H9 (cell line): ENCODE results near the gene LMF2. TPM values are rescaled to one million over a fixed set of nuclear protein-coding genes. Genes with fewer than 3 reads are reported as not detected.

Experiments
- DNase-seq: peaks from one replicate; pipeline ENCODE4 v3.0.0-alpha.2; 2017
- H2AFZ ChIP-seq: one replicate; pipeline ENCODE4 v1.6.1; 2013; ENCODE audit warnings: mild to moderate bottlenecking, low read length, control low read depth, moderate library complexity
- H2AK5ac ChIP-seq: 2 replicates; pipeline ENCODE4 v1.6.1; 2013; ENCODE audit warnings: low read length, control low read depth, mixed read lengths; ENCODE audit not compliant: insufficient read length
- H2BK120ac ChIP-seq: one replicate; pipeline ENCODE4 v1.6.1; 2013; ENCODE audit warnings: low read depth, mild to moderate bottlenecking, low read length, control low read depth, inconsistent platforms; ENCODE audit not compliant: poor library complexity, severe bottlenecking
- H2BK12ac ChIP-seq: 2 replicates; pipeline ENCODE4 v1.6.1; 2013; ENCODE audit warnings: low read length, control low read depth, mixed read lengths, low read depth; ENCODE audit not compliant: insufficient read length
- H2BK15ac ChIP-seq: 2 replicates; pipeline ENCODE4 v1.6.1; 2013; ENCODE audit warnings: low read depth, low read length, control low read depth
- H2BK20ac ChIP-seq: one replicate; pipeline ENCODE4 v1.6.1; 2013; ENCODE audit warnings: low read depth, mild to moderate bottlenecking, low read length, control low read depth, inconsistent platforms; ENCODE audit not compliant: poor library complexity, severe bottlenecking
- H2BK5ac ChIP-seq: 2 replicates; pipeline ENCODE4 v1.6.1; 2013; ENCODE audit warnings: low read length, control low read depth, mixed read lengths; ENCODE audit not compliant: insufficient read length
- H3K14ac ChIP-seq: 2 replicates; pipeline ENCODE4 v1.6.1; 2013; ENCODE audit warnings: low read length, control low read depth; ENCODE audit not compliant: insufficient read depth
- H3K18ac ChIP-seq: 2 replicates; pipeline ENCODE4 v1.6.1; 2013; ENCODE audit warnings: low read depth, mild to moderate bottlenecking, mixed read lengths, low read length, control low read depth; ENCODE audit not compliant: insufficient read length
- H3K23ac ChIP-seq: 2 replicates; pipeline ENCODE4 v1.6.1; 2013; ENCODE audit warnings: low read length, control low read depth, mixed read lengths, low read depth; ENCODE audit not compliant: insufficient read length
- H3K23me2 ChIP-seq: 2 replicates; pipeline ENCODE4 v1.6.1; 2013; ENCODE audit warnings: low read depth, mild to moderate bottlenecking, mixed read lengths, low read length, control low read depth; ENCODE audit not compliant: insufficient read length, poor library complexity, severe bottlenecking
- H3K27ac ChIP-seq: 2 replicates; pipeline ENCODE4 v1.5.1; 2013; ENCODE audit warnings: low read length, control low read depth, mixed read lengths, low read depth; ENCODE audit not compliant: insufficient read length
- H3K27me3 ChIP-seq: 2 replicates; pipeline ENCODE4 v1.6.1; 2013; ENCODE audit warnings: low read length, control low read depth, inconsistent platforms; ENCODE audit not compliant: insufficient read depth
- H3K4ac ChIP-seq: 2 replicates; pipeline ENCODE4 v1.6.1; 2013; ENCODE audit warnings: low read depth, mild to moderate bottlenecking, control low read depth, inconsistent platforms, low read length, moderate library complexity
- H3K4me1 ChIP-seq: 2 replicates; pipeline ENCODE4 v1.6.1; 2013; ENCODE audit warnings: low read length, control low read depth, inconsistent platforms; ENCODE audit not compliant: insufficient read depth
- H3K4me2 ChIP-seq: 2 replicates; pipeline ENCODE4 v1.6.1; 2013; ENCODE audit warnings: low read length, control low read depth, mixed read lengths; ENCODE audit not compliant: insufficient read length, insufficient read depth
- H3K56ac ChIP-seq: 2 replicates; pipeline ENCODE4 v1.6.1; 2013; ENCODE audit warnings: low read depth, mild to moderate bottlenecking, mixed read lengths, low read length, control low read depth; ENCODE audit not compliant: insufficient read length
- H3K79me1 ChIP-seq: 2 replicates; pipeline ENCODE4 v1.6.1; 2013; ENCODE audit warnings: low read depth, mild to moderate bottlenecking, moderate library complexity, low read length, control low read depth, inconsistent platforms; ENCODE audit not compliant: insufficient read depth, poor library complexity, severe bottlenecking
- H3K79me2 ChIP-seq: 2 replicates; pipeline ENCODE4 v1.6.1; 2013; ENCODE audit warnings: low read length, control low read depth, inconsistent platforms; ENCODE audit not compliant: insufficient read depth
- H3K9ac ChIP-seq: 2 replicates; pipeline ENCODE4 v1.6.1; 2013; ENCODE audit warnings: low read length, control low read depth, mixed read lengths; ENCODE audit not compliant: insufficient read length; ENCODE audit errors: extremely low read depth
- H3K9me3 ChIP-seq: one replicate; pipeline ENCODE4 v1.6.1; 2013; ENCODE audit warnings: low read depth, low read length, inconsistent platforms; ENCODE audit not compliant: control insufficient read depth
- H3T11ph ChIP-seq: one replicate; pipeline ENCODE4 v1.6.1; 2013; ENCODE audit warnings: mild to moderate bottlenecking, low read length, control low read depth, inconsistent platforms
- H4K20me1 ChIP-seq: one replicate; pipeline ENCODE4 v1.6.1; 2013; ENCODE audit not compliant: control insufficient read depth, insufficient read length, insufficient read depth
- H4K5ac ChIP-seq: 2 replicates; pipeline ENCODE4 v1.6.1; 2013; ENCODE audit warnings: low read depth, mild to moderate bottlenecking, mixed read lengths, low read length, control low read depth; ENCODE audit not compliant: insufficient read length
- H4K8ac ChIP-seq: replicated peaks from 2 replicates; pipeline ENCODE4 v1.6.1; 2013; ENCODE audit warnings: low read length, control low read depth, mixed read lengths, low read depth; ENCODE audit not compliant: insufficient read length
- H4K91ac ChIP-seq: 2 replicates; pipeline ENCODE4 v1.6.1; 2013; ENCODE audit warnings: low read depth, mild to moderate bottlenecking, moderate library complexity, mixed read lengths, low read length, control low read depth; ENCODE audit not compliant: insufficient read length
- H3K27ac Mint-ChIP-seq, 3 experiments: 2 replicates in 2 of 3; 3 replicates in 1 of 3; pipeline ENCODE4 v1.8.0; 2020 to 2021; ENCODE audit warnings: mixed read lengths in 3 of 3, mild to moderate bottlenecking in 1 of 3, moderate library complexity in 1 of 3
- H3K27me3 Mint-ChIP-seq: 2 replicates; pipeline ENCODE4 v1.8.0; 2021; ENCODE audit warnings: low read depth, mild to moderate bottlenecking, moderate library complexity, mixed read lengths
- H3K36me3 Mint-ChIP-seq, 3 experiments: 2 replicates in 2 of 3; 3 replicates in 1 of 3; pipeline ENCODE4 v1.8.0; 2020 to 2021; ENCODE audit warnings: low read depth in 3 of 3, mixed read lengths in 3 of 3; ENCODE audit not compliant: insufficient read depth in 1 of 3
- H3K4me1 Mint-ChIP-seq, 2 experiments: 2 replicates each; pipeline ENCODE4 v1.8.0; 2020; ENCODE audit warnings: mixed read lengths in 2 of 2
- H3K4me3 Mint-ChIP-seq, 2 experiments: 2 replicates in 1 of 2; 3 replicates in 1 of 2; pipeline ENCODE4 v1.8.0; 2020 to 2021; ENCODE audit warnings: mild to moderate bottlenecking in 2 of 2, mixed read lengths in 2 of 2, moderate library complexity in 1 of 2
- H3K9me3 Mint-ChIP-seq, 2 experiments: 2 replicates in 1 of 2; 3 replicates in 1 of 2; pipeline ENCODE4 v1.8.0; 2020; ENCODE audit warnings: mild to moderate bottlenecking in 2 of 2, mixed read lengths in 2 of 2, moderate library complexity in 1 of 2
- CTCF ChIP-seq: fragments of 200-600 bp; sonication (generic); conservative IDR thresholded peaks from 3 replicates; pipeline ENCODE4 v1.8.0; 2021; ENCODE audit warnings: antibody characterized with exemption, mild to moderate bottlenecking
- WGBS: extraction: QIAGEN DNeasy Blood & Tissue Kit; methylation state at CpG from one replicate; pipeline ENCODE4 v1.1.7; 2013; ENCODE audit warnings: missing lambda C conversion rate, low lambda C conversion rate, mixed read lengths; ENCODE audit not compliant: insufficient read length; ENCODE audit errors: extremely low coverage; 5-methylcytosine and 5-hydroxymethylcytosine counted together
- total RNA-seq: library from RNA; stranded (reverse); gene quantifications from 2 replicates; pipeline ENCODE4 v1.2.1, GENCODE V29; 2021

LMF2 gene
- total RNA-seq, 1 experiment from 2014 or later = 43.6 TPM

- no peak overlapping the region for H2BK12ac ChIP-seq
- H3K14ac ChIP-seq = no peak overlapping the region; the same call in 1 of the 2 replicates
- no peak overlapping the region for H3K9ac ChIP-seq
- Mint-ChIP-seq H3K36me3 (no peaks in the 10 kb centered on the region; a peak in 1 of 7 replicates), H3K27me3 (peaks cover 78% of the 10 kb centered on the region), H3K9me3 (no peaks in the 10 kb centered on the region; a peak in 1 of 5 replicates), H3K27ac (no peak overlapping the region), H3K4me1 (peaks cover 11 to 15% of the 10 kb centered on the region in 2 experiments), H3K4me3 (peak overlapping the region; percentile 47 to 80)
- H4K20me1 ChIP-seq = no peaks in the 10 kb centered on the region
- no peak overlapping the region for H2AK5ac ChIP-seq
- no peak overlapping the region for H2AFZ ChIP-seq
- H2BK20ac ChIP-seq = no peak overlapping the region
- H3K9me3 ChIP-seq = no peaks in the 10 kb centered on the region
- no peak overlapping the region for H4K91ac ChIP-seq
- no peaks in the 10 kb centered on the region for H3K79me1 ChIP-seq
- peak; percentile 53 for DNase-seq
- no peak overlapping the region for H3K23ac ChIP-seq
- no peak for TF ChIP-seq CTCF
- peaks cover 37% of the 10 kb centered on the region; the same call in 1 of the 2 replicates for H3K27me3 ChIP-seq
- no peak overlapping the region for H3T11ph ChIP-seq
- no peak overlapping the region for H2BK15ac ChIP-seq
- no peak overlapping the region for H3K27ac ChIP-seq
- no peaks in the 10 kb centered on the region for H3K4me1 ChIP-seq
- H3K4ac ChIP-seq = no peak overlapping the region
- peak overlapping the region; percentile 34 for H3K4me2 ChIP-seq
- no peak overlapping the region for H4K5ac ChIP-seq
- H3K79me2 ChIP-seq = no peaks in the 10 kb centered on the region
- no peak overlapping the region for H2BK120ac ChIP-seq
- H3K23me2 ChIP-seq = peaks cover 18% of the 10 kb centered on the region
- H3K18ac ChIP-seq = peak overlapping the region; percentile 79
- no peak overlapping the region for H4K8ac ChIP-seq
- H2BK5ac ChIP-seq = no peak overlapping the region
- no CpG with 5 or more reads among the region's 56 CpGs for WGBS
- no peak overlapping the region for H3K56ac ChIP-seq
Observed at GRCh38 chr22:50531962-50532674, 24.6 kb upstream of the LMF2 start.
